ENCODE data around the gene KRT17. TPM values are rescaled to one million over a fixed set of nuclear protein-coding genes. Genes with fewer than 3 reads are reported as not detected.
"Not testable (repeated sequence)": the region's sequence is repeated elsewhere in the genome, so short reads cannot be mapped to it uniquely, and the experiment has no call there.

Gene KRT17
- total RNA-seq, 1 donor from 2014 or later = 0.54 TPM

DNA sequence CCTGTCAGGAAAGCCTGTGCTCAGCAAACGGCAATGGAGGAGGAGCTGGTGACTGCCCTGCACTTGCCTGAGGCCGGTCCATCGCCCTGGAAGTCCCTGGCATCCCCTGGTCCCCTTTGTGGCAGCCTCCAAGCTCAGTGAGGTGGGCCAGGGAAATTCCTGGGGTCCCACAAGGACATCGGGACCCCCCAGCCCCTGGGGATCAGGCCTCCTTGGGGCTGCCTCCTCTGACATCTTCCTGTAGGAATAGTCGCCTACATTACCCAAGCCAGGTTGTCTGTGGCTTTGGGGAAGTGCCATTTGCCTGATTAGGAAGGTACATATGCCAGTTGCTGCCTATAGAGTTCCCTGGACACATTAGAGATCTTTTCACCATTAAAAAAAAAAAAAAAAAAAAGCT lies 45.4 kb downstream of the KRT17 start:
- intact Hi-C loops (cut with micrococcal nuclease) = loop anchor here (1.0 kb wide), 4 partner anchors 30 to 88 kb away; no protein-coding TSS in a partner anchor

DNA sequence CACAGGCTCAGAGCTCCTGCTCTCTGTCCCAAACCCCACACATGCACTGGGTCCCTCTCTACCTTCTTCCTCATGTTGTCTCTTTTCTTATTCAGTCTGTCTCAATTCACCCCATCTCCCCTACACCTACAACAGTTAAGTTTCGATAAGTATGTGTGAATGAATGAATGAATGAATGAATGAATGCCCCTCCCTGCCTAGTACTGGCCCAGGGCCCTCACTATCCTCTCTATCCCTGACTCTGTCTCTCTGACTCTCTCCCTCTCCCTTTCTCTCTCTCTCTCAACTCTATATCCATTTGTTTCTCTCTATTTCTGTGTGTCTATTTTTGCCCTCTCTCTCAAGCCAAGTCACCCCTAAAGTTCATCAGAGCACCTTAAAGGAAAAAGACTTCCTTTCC lies 45.8 kb downstream of the KRT17 start:
- intact Hi-C loops (cut with micrococcal nuclease) = no loop called here

DNA sequence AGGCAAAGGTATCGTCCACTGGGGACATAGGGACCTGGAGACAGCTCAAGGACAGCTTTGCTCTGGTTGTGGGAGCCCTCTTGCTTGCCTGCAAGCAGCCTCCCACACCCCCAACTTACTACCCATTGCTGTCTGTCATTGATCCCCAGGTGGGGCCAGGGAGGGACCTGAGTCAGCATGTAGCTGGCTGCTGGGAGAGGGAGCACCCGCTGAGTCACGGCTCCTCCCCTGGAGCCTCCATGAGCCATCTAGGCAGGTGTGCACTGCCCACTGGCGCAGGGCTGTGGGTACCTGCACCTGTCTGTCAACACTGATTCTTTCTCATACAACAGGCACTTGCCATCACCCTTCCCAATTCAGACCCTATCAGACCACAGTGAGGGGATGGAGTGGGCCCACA lies 47.6 kb downstream of the KRT17 start:
- intact Hi-C loops (cut with micrococcal nuclease) = not testable (repeated sequence)

DNA sequence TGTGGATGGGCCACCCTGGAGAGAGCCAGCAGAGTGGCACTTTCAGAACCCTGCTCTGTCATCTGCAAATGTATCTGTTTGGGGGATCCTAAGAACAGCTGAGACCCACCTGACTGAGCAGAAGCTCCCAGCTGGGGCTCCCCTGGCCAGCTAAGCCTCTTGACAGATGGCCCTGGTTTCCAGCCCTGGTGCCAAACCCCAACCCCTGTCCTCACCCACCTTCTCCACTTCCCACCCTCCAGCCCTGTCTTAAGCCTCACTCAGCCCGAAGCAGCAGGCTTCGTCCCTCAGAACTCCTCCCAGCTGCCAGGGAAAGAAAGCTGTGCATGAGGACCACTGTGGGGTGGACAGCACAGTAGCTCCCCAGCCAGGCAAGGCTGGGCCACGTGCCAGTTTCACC lies 49.0 kb downstream of the KRT17 start:
- intact Hi-C loops (cut with micrococcal nuclease) = no loop called here

DNA sequence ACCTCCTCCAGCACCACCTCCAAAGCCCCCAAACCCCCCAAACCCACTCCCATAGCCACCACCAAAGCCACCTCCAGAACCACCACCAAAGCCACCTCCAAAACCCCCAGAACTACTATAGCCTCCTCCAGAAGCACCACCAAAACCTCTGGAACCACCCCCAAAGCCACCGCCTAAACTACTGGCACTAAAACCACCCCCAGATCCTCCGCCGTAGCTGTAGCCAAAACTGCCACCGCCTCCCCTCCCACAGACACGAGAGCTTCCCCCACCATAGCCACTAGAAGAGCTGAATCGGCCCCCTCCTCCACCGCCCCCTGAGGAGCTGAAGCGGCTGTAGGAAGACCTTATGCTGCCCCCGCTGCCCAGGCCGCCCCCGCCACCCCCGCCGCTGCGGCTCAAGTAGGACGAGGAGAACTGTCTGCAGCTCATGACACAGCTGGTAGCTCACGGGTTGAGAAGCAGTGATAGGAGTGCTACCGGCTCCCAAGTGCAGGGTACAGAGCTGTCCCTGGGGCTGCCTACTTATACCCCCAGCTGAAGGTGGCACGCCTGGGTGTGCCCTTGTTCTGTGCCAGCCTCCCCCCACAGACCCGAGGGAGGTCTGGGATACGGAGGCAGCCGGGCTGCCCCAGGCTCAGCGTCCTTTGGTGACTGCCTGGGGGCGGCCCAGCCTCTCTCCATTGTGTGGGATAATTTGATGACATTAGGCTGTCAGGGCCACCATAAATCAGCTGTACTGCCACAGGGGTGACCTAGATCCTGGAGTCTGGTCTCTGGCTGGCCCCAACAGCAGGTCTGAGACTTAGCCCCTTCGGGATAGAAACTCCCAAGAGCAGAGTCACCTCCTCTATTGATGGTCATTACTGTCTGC lies 52.6 kb downstream of the KRT17 start, which contains the start of gene KRT9:
TSS of gene KRT9 (minus strand) at position 499 of the 874 bp plus-strand sequence. CDS start at position 432, 67 bp downstream.
- intact Hi-C loops (cut with micrococcal nuclease) = no loop called here

Other genes with a start within 250 kb of the KRT17 start
- not detected in 2 replicates for gene KRT34, start 242.3 kb downstream of the KRT17 start, total RNA-seq
- not detected in 2 replicates for gene KRT31, start 227.0 kb downstream of the KRT17 start, total RNA-seq
- gene KRT37, start 200.0 kb downstream of the KRT17 start, total RNA-seq = not detected in 2 replicates
- not detected in 2 replicates for gene KRT38, start 183.6 kb downstream of the KRT17 start, total RNA-seq
- not detected in 2 replicates for gene KRT32, start 157.2 kb downstream of the KRT17 start, total RNA-seq
- not detected in 2 replicates for gene KRT35, start 143.4 kb downstream of the KRT17 start, total RNA-seq
- not detected in 2 replicates for gene KRT36, start 134.7 kb downstream of the KRT17 start, total RNA-seq
- gene KRT13, start 119.0 kb downstream of the KRT17 start, total RNA-seq = not detected in 2 replicates
- gene KRT15, start 105.7 kb downstream of the KRT17 start, total RNA-seq = not detected in 2 replicates
- gene KRT19, start 96.3 kb downstream of the KRT17 start, total RNA-seq = not detected in 2 replicates
- gene KRT9, start 52.5 kb downstream of the KRT17 start, total RNA-seq = not detected in 2 replicates
- not detected in 2 replicates for gene KRT14, start 37.7 kb downstream of the KRT17 start, total RNA-seq
- not detected in 2 replicates for gene KRT16, start 11.8 kb downstream of the KRT17 start, total RNA-seq
- gene EIF1, start 64.3 kb upstream of the KRT17 start, total RNA-seq = 833 and 842 TPM in 2 replicates
- not detected in 2 replicates for gene GAST, start 87.8 kb upstream of the KRT17 start, total RNA-seq
- gene HAP1, start 110.1 kb upstream of the KRT17 start, total RNA-seq = 0.05 TPM in 2 replicates
- gene JUP, start 162.1 kb upstream of the KRT17 start, total RNA-seq = 0.10 and 0.20 TPM in 2 replicates
- 3.4 TPM in 2 replicates for gene P3H4, start 187.4 kb upstream of the KRT17 start, total RNA-seq
- gene FKBP10, start 188.4 kb upstream of the KRT17 start, total RNA-seq = 0.51 TPM in 1 of 2 replicates, not detected in the other
- gene NT5C3B, start 211.7 kb upstream of the KRT17 start, total RNA-seq = 24.3 and 24.9 TPM in 2 replicates
- not detected in 2 replicates for gene KLHL10, start 213.2 kb upstream of the KRT17 start, total RNA-seq
- gene KLHL11, start 240.8 kb upstream of the KRT17 start, total RNA-seq = 15.5 TPM in 2 replicates

All from T-helper 1 cell treated with Interleukin-12 subunit alpha and Interleukin-12 subunit beta and Interleukin-4 antibody, amounts not matched to agents 30 ng/mL and 1 ng/mL, for 36 hours (primary cell).